GM20000 (cell line): ENCODE results near the gene CHRNA9.
"Not testable (repeated sequence)": the region's sequence is repeated elsewhere in the genome, so short reads cannot be mapped to it uniquely, and the experiment has no call there.

Source experiments
- DNase-seq: peaks from one replicate; pipeline ENCODE4 v3.0.0; 2012; ENCODE audit warnings: low spot score
- CTCF ChIP-seq: IDR thresholded peaks from 2 replicates; pipeline ENCODE4 v1.5.1; 2012; ENCODE audit warnings: mild to moderate bottlenecking, control low read depth; ENCODE audit errors: extremely low read depth, missing control alignments

Gene CHRNA9

GRCh38 chr4:40334591-40335524, at the start of gene CHRNA9:
CHRNA9 (plus strand) TSS chr4:40335333; CDS start chr4:40335468, 135 bp downstream.
- no peak for DNase-seq
- no peak for TF ChIP-seq CTCF

DNA sequence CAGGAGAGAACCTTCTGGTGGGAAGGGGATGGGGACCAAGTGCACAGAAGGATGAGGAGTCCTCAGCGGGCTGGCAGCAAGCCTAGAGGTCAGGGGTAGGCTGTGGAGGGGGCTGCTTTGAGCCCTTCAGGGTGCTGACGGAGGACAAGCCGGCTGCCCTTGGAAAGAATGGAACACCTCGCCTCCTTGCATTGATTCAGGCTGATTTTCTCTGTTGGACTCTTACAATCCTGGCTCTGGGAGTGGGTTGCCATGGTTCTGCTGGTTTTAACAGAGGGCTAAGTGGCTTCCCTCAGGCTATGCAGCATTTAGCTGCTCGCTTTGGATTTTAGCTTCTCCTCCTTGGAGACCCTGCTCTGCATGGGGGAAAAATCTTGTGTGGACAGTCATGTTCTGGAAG, 49.4 kb upstream of the CHRNA9 start:
- DNase-seq = no peak
- no peak for TF ChIP-seq CTCF

GRCh38 chr4:40288566-40288965, 46.6 kb upstream of the CHRNA9 start:
- TF ChIP-seq CTCF = no peak
- no peak for DNase-seq

GRCh38 chr4:40289366-40290188, 45.6 kb upstream of the CHRNA9 start:
- no peak for DNase-seq
- TF ChIP-seq CTCF = no peak

DNA sequence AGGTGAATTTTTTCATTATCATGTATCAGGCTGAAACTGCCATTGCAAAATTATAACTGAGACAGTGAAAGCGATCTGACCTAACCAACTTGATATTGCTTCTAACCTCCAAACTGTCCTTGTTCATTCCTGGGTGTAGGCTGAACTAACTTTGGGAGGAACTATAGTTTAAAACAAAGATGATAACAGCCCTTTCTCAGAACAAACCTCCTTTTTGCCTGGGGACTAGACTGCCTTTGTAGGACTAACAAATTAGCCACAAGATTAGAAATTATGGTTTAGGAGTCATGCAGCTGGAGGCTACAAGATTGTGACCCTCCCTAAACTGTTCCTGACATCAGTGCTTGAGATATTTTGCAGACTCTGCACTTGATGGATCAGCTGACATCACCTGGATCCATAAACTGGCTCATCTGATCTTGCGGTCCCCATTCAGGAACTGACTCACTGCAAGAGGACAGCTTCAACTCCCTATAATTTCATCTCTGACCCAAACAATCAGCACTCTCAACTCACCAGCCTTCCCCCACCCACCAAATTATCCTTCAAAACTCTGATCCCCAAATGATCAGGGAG, 44.4 kb upstream of the CHRNA9 start:
- DNase-seq = not testable (repeated sequence)

GRCh38 chr4:40292313-40292759, 42.8 kb upstream of the CHRNA9 start:
- no peak for DNase-seq

More at GRCh38 chr4:40292313-40292759, 42.8 kb upstream of the CHRNA9 start:
- no peak for TF ChIP-seq CTCF
